NCI-H1694 (cell line): ENCODE results near the gene ANKRD55.

Experiments
- DNase-seq: peaks from one replicate; lab custom pipeline; 2025; lab: John Stamatoyannopoulos, UW

ANKRD55 gene

DNA sequence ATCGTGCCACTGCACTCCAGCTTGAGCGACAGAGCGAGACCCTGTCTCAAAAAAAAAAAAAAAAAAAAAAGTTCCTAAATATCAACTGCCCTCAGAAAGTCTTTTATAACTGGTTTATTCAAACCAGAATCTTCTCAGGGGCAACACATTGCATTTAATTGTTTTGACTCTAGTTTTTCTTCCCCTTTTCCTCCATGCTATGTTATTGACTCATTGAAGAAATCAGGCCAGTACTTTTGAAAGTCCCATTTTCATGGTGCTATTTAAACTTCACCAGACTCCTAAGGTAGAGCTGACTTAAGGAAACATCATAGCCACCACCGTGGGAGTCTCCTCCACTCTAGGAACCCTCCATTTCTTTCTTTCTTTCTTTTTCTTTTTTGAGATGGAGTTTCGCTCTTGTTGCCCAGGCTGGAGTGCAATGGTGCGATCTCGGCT lies 155.3 kb downstream of the ANKRD55 start:
- DNase-seq: no peak

DNA sequence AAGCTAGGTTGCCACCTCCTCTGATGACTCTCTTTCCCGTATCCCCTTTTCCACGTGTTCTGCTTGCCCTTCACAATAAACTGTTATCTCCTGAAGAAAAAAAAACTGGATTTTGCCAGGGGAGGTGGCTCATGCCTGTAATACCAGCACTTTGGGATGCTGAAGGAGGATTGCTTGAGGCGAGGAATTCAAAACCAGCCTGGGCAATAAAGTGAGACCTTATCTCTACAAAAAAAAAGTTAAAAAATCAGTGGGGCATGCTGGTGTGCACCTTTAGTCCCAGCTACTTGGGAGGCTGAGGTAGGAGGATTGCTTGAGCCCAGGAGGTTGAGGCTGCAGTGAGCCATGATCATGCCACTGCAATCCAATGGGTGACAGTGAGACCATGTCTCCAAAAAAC lies 156.6 kb downstream of the ANKRD55 start:
- no peak for DNase-seq

DNA sequence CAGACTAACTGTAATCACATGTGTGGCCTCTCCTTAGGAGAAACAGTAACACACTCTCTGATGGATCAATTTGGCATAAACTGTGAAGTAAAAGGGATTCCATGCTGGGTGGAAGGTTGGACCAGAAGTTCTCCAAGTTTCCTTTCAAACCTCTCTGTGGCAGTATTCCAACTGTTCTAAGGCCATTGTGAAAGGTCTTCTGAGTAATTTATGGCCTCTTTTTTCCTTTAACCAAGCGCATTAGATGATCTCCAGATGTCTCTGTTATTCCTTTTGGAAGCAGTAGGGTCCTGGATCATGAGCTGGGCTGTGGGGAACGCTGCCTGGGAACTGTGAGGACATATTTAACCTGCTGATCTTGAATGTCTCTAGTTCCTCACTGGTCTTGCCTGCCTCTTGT lies 157.8 kb downstream of the ANKRD55 start:
- no peak for DNase-seq

DNA sequence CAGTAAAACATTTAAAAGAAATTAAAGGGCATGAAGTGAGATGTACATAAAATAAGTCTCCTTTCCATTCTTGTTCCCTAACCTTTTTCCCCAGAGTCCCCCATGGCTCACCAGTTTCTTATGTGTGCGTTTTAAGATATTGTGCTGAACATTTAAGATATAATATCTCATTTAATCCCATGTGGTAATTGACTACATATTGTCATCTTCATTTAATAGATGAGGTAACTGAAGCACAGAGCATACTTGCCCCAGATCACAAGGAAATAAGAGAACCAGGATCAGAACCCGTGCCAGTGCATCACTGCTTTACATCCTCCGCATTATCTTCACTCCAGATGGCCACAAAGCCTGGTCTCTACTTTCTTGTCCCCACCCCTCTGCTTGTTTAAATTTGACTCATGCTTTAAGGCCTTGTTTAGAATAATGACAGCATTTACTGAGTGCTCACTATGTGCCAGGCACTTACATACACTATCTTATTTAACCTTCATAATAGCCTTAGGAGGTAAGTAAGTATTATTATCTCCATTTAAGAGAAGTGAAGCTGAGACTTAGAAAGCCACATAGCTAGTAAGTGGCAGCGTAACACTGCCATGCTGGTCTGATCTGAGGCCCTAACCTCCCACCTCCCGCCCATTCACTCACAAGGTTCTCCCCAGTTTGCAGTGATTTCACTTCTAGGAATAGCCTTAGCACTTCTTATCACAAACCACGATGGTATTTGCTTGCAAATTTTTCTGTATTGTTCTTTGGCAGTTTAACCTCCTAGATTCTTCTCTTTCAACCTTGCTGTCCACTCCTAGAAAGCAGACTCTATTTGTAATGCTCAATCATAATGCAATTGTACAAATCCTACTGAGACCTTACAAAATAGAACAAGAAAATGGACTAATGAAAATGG lies 160.0 kb downstream of the ANKRD55 start:
- no peak for DNase-seq

DNA sequence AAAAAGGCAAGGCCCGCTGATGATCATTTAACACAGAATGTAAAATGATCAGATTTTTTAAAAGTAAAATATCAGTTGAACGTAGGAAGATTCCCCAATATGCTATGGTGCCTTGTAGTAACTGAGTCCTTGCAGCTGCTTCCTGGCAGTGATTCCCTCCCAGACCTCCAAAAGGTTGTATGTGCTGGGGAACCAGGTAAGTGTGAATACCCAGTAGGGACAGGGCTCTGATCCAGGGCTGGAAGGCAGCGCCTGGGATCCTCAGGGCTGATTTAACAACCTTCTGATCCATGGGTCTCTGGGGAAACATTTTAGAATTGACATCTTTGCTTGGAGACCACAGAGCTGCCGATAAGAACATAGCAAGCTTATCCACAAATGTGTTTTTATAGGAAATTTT lies 161.7 kb downstream of the ANKRD55 start:
- DNase-seq: no peak

DNA sequence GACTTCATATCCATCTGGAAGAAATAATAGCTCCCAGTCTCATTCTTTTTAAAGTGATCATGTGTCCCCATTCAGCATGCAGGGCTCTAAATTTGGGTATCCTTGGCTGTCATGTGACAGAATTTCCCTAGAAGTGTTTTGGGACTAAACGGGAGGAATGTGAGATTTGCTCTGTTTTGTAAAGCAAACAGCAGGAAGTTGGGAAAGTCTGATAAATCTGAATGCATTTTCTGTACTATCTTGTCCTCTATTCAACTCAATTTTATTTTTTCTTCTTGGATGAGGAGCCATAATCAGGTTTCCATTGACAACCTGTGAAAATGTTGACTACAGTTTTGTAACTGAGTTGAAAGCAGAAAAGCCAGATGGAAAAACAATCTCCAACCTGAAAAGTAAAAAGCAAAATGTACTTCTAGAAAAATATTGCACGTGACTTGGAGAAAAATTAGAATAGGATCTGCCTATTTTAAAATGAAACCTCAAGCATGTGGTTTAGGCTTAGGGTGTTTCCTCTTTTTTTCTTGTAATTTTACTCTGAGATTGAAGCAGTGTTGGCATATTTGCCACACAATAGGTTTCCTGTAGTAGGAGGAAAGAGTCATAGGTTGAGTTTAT lies 162.2 kb downstream of the ANKRD55 start:
- no peak for DNase-seq

DNA sequence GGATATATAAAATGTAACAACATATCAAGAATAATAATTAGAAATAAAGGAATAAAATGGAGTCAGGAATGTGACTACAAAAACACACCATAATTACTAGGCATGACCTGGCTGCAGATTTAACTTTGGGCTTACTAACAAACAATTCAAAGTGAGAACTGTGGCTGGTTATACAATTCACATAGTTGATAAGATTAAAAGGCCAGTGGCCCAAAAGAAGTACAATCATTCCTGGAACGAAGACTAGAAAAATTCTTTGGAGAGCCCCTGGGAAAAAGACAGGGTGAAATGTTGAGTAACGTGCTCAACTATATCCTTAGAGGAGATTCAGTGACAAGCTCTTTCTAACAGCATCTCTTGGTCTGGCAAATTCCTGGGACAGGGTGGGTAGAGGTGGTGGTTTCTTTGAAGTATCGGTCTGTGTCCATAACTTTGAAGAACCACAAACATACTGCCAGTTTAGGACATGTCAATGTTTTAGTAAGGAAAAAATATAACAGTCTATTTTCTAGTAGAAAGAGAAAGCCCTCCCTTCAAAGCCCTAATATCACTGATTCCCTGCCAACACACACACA lies 163.4 kb downstream of the ANKRD55 start:
- no peak for DNase-seq

DNA sequence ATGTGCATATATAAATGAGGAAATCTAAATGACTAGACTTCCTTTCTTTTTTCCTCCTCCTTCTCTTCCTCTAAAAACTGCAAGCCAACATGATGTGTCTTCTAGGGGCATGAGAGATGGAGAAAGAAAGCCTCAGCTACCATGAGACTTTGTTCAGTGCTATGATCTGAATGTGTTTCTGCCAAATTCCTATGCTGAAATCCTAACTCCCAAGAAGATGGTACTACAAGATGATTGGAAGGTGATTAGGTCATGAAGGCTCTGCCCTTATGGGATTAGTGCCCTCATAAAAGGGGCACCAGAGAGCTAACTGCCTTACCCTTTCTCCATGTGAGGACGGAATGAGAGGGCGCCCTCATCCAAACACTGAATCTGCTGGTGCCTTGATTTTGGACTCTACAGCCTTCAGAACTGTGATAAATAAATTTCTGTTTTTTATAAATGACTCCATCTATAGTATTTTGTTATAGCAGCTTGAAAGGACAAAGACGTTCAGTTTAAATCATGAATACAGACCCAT lies 166.1 kb downstream of the ANKRD55 start:
- DNase-seq: no peak

DNA sequence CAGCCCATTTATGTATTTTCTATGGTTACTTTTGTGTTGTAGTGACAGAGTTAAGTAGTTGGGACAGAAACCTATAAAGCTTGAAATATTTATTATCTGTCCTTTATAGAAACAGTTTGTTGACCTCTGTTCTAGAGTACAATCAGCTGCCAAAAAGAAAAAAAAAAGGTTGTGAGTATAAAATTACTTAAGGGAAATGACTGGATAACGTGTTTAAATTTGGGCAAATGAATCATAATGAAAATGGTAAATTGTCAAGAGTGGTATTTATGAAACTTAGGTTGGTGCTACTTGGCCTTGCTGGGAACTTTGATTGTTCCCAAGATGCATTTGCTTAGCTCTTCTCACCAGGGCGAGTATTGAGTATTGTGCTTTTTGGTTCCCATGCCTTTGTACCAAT lies 168.1 kb downstream of the ANKRD55 start:
- no peak for DNase-seq

DNA sequence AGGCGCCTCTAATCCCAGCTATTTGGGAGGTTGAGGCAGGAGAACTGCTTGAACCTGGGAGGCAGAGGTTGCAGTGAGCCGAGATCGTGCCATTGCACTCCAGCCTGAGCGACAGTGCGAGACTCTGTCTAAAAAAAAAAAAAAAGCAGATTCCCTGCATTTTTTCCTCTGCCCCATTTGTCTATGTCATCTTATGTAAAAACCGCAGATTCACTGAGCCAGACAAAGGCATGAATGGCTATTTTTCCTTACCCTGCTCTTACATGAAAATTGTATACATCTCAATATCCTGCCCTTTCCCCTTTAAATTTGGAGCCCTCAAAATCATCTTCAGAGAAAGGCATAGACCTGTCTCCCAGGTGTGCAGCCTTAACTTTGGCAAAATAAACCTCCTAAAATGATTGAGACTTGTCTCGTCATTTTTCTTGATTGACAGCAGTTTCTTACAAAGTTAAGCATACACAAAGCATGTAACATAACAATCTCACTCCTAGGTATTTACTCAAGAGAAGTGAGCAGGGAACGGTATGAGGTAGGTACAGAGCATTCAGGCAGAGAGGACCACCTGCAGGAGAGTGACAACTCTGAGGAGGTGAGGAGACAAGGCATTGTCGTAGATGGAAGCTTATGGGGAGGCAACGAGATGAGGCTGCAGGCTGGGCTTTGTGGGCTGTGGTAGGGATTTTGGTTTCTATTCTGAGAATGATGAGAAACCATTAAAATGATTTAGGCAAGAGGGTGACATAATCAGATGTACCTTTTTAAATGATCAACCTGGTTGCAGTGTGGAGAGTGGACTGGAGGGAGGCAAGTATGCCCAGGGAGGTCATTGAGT lies 172.6 kb downstream of the ANKRD55 start:
- no peak for DNase-seq

DNA sequence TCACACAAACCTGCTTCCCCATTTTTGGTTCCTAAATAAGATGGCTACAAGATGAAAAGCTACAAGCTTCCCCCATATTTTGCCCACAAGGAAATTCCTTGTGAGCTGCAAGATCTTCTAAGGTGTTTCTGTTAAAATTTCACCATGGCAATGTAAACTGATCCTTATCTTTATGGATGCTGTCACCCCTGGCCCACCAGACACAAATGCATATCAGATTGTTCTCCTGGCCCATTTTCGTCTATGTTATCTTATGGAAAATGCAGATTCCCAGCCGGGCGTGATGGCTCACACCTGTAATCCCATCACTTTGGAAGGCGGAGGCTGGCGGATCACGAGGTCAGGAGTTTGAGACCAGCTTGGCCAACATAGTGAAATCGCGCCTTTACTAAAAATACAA lies 173.3 kb downstream of the ANKRD55 start:
- DNase-seq: no peak

DNA sequence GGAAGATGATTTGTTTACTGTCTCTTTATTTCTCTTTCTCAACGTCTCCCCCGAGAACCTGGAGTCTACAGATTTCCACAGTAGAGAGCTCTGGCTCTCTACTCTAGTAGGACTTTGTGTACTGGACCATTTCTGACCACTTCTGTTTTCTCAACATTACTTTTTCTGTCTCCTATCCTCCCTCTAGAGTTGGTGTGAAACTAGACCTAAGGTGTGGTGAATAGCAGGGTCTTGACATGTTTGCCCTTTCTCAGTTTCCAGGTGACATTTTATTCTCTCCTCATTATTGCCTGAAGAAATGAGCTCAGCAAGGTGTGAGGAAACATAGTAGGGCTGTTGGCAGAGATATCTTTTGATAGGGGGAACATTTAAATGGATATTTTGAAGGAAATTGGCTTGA lies 176.3 kb downstream of the ANKRD55 start:
- no peak for DNase-seq

DNA sequence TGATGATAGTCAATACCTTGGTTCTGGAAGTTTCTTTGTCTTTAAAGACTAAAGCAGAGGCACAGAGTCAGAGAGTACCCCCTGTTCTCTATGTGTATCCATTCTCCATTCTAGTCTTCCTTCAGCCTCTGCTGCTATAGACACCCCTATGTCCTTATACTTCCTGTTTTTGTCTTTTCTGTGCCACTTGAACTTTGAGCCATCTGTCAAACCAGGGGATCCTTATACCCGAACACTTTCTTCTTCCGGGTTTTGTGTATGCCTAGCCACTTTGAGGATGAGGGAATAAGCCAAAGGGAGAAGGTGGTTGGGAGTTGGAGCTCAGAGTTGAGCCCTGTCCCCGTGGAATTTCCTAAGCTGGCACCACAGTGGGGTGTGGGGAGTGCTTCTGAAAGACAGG lies 177.3 kb downstream of the ANKRD55 start:
- DNase-seq: no peak

DNA sequence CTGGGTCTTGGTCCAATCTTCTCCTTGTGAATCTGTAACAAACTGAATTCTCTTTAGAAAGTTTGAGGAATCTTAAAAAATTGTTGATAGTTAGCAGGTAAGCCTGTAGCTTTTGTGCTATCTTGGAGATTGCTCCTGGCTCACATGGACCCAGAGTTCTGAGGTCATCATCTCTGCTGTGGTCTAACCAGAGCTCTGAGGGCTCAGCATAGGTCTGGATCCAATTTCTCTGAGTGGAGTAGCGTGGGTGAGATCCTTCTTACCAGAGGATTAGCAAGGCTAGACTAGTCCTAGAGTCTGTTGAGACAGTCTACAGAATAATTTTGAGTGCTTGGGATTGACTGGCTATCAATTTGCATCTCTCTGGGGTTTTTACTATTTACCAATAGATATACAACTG lies 177.8 kb downstream of the ANKRD55 start:
- no peak for DNase-seq

DNA sequence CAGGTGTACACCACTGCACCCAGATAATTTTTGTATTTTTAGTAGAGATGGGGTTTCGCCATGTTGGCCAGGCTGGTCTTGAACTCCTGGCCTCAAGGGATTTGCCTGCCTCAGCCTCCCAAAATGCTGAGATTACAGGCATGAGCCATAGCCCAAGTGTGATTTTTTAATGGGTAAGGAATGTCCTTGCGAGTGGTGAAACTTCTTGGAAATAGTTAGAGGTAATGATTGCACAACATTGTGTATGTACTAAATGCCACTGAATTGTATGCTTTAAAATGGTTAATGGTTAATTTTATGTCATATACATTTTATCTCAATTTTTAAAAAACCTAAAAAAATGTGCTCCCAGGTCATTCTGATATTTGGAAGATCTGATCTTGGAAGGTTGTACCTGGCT lies 178.5 kb downstream of the ANKRD55 start:
- no peak for DNase-seq

DNA sequence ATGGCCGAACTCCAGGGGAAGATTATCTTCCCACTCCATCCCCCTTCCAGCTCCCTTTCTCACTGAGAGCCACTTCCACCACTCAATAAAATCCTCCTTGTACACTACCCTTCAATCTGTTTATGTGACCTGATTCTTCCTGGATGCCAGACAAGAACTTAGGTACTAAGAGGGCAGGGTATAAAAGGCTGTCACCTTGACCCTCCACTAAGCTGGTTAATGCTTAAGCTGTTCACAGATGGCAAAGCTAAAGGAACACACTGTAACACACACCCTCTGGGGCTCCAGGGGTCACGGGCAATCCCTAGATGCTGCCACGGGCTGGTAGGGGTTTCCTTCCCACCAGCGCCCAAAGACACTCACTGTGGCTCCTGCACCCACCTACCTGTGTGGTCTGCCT lies 179.8 kb downstream of the ANKRD55 start:
- no peak for DNase-seq

DNA sequence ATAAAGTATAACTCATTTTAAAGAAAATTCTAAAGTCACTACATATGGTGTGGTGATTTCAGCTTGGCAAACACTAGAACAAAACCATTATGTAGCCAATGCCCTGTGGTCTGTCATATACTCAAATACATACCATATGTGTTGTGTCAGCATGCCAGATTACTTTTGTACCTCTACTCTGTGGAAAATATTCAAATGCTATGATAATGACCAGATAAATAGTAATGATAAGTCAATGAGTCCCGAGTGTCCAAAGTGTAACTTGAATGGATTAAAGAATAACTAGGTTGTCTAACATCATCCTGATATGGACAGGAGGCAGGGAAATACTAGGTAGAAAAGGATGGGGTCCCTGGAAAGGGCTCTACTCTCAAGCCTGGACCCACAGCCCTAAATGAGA lies 180.4 kb downstream of the ANKRD55 start:
- DNase-seq: no peak

DNA sequence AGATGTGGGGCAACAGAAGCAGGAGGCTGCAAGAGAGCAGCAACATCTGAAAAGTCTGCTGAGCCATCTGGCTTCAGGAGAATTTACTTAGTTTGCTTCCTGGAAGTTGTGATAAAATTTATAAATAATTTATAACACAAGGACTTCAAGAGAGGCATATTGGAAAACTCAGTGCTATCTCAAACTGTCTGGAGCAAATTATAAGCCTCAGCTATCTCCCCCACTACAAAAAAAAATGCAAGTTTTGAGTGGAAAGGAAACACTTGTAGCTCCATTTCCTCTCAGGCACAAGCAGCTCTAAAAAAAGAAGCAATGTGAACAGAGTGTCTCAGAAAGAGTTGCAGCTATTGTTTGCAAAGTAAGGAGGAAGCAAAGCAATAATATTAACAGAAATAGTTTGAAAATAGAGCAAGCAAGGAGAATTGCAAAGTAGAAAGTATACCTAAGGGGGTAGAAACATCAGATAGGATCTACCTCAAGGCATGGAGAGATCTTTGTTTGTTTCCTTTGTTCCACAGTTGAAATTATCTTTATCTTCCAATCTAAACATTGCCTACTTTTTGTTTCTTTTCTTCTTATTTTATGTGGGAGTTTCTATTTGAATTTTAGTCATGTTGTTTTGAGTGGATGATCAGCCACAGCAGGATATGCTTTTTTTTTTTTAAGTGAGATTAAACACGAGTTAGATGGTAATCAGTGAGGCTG lies 182.4 kb downstream of the ANKRD55 start:
- DNase-seq: no peak
